Activated B cell treated with CpG ODN at 0.5 μM for 24 hours (primary cell): ENCODE measurements around the gene ONECUT1. TPM values are rescaled to one million over a fixed set of nuclear protein-coding genes. Genes with fewer than 3 reads are reported as not detected.

ENCODE experiments used
- ATAC-seq: fragments of 200-7000 bp; cut with Tn5 transposase; one replicate; pipeline ENCODE4 v1.10.0; 2021; ENCODE audit warnings: low read depth, mild to moderate bottlenecking, moderate library complexity
- CTCF ChIA-PET: fragments of 350-600 bp; sonication (Branson Sonifier 250); formaldehyde crosslinking; loops from one replicate; lab custom pipeline; 2021; ENCODE audit warnings: antibody characterized with exemption; lab: Charles Lee
- POLR2A ChIA-PET: fragments of 350-600 bp; sonication (Branson Sonifier 250); formaldehyde crosslinking; loops from one replicate; lab custom pipeline; 2021; ENCODE audit warnings: antibody characterized with exemption; lab: Charles Lee
- DNase-seq: peaks from one replicate; pipeline ENCODE4 v3.0.0; 2022
- H3K27ac Mint-ChIP-seq: one replicate; pipeline ENCODE4 v1.8.0; 2020; ENCODE audit warnings: mixed read lengths
- H3K27me3 Mint-ChIP-seq: one replicate; pipeline ENCODE4 v1.8.0; 2021; ENCODE audit warnings: mixed read lengths
- H3K36me3 Mint-ChIP-seq: one replicate; pipeline ENCODE4 v1.8.0; 2021; ENCODE audit warnings: low read depth, mixed read lengths
- H3K4me1 Mint-ChIP-seq: one replicate; pipeline ENCODE4 v1.8.0; 2021; ENCODE audit warnings: mixed read lengths
- H3K4me3 Mint-ChIP-seq: one replicate; pipeline ENCODE4 v1.8.0; 2020; ENCODE audit warnings: mild to moderate bottlenecking, mixed read lengths
- H3K9me3 Mint-ChIP-seq: one replicate; pipeline ENCODE4 v1.8.0; 2020; ENCODE audit warnings: mixed read lengths
- intact Hi-C: fragments of 100-400 bp; cut with micrococcal nuclease; formaldehyde crosslinking; loops from one replicate; pipeline ENCODE4 v1.15.1; 2024
- total RNA-seq: library from RNA; stranded (reverse); gene quantifications from 2 replicates; pipeline ENCODE4 v1.2.3, GENCODE V29; 2022
- TF ChIP-seq, protein P1 (sequence below): fragments of 200-600 bp; IDR thresholded peaks from one replicate; pipeline ENCODE4 v1.8.0; 2022; ENCODE audit warnings: antibody characterized with exemption, mild to moderate bottlenecking

The ONECUT1 gene
- total RNA-seq, 1 donor from 2014 or later = 0.44 TPM

DNA sequence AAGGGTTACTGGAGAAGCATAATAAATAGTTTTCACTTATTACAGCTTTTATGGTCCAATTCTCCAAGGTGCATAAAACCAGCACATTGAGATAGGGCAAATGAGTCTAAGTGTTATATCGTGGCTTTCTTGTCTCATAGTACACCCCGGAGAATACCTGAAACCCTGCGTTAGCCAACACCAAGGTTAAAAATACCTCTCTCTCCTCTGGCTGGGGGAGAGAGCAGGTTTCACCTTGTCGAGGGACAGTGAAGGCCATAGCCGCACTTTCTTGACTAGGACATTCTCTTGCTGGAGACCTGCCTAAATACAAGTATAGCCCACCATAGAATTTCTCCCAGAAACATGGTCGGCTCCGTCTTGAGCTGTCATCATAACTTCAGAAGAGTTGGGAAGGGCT lies 59.5 kb downstream of the ONECUT1 start:
- H3K4me1 Mint-ChIP-seq = peaks cover 42% of the 10 kb centered on the region
- ATAC-seq (no peak), DNase-seq (no peak)
- H3K27me3 Mint-ChIP-seq = no peaks in the 10 kb centered on the region
- CTCF ChIA-PET = interaction anchor here (0.8 to 2.3 kb wide), 11 partner anchors 48 to 476 kb away, joined by 3 to 8 read pairs (median 4); partner anchors contain the start of gene MYO5A
- POLR2A ChIA-PET = interaction anchor here (0.5 to 3.1 kb wide), 7 partner anchors 49 to 494 kb away, joined by 3 to 18 read pairs (median 5); partner anchors contain the start of gene ATOSA
- H3K27ac Mint-ChIP-seq = peak overlapping the region; percentile 89
- TF ChIP-seq, protein P1, sequence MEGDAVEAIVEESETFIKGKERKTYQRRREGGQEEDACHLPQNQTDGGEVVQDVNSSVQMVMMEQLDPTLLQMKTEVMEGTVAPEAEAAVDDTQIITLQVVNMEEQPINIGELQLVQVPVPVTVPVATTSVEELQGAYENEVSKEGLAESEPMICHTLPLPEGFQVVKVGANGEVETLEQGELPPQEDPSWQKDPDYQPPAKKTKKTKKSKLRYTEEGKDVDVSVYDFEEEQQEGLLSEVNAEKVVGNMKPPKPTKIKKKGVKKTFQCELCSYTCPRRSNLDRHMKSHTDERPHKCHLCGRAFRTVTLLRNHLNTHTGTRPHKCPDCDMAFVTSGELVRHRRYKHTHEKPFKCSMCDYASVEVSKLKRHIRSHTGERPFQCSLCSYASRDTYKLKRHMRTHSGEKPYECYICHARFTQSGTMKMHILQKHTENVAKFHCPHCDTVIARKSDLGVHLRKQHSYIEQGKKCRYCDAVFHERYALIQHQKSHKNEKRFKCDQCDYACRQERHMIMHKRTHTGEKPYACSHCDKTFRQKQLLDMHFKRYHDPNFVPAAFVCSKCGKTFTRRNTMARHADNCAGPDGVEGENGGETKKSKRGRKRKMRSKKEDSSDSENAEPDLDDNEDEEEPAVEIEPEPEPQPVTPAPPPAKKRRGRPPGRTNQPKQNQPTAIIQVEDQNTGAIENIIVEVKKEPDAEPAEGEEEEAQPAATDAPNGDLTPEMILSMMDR = no peak
- no peaks in the 10 kb centered on the region for H3K36me3 Mint-ChIP-seq
- no peak overlapping the region for H3K4me3 Mint-ChIP-seq
- intact Hi-C loops = loop anchor here (1.0 to 5.0 kb wide), 5 partner anchors 20 to 163 kb away; partner anchors contain the start of gene ARPP19
- no peaks in the 10 kb centered on the region for H3K9me3 Mint-ChIP-seq

GRCh38 chr15:52730173-52730572 lies 60.0 kb downstream of the ONECUT1 start:
- POLR2A ChIA-PET = interaction anchor here (0.5 to 3.1 kb wide), 7 partner anchors 48 to 494 kb away, joined by 3 to 18 read pairs (median 5); partner anchors contain the start of gene ATOSA
- DNase-seq (no peak), ATAC-seq (peak; percentile 91)
- no peaks in the 10 kb centered on the region for H3K9me3 Mint-ChIP-seq
- CTCF ChIA-PET = interaction anchor here (0.8 to 2.3 kb wide), 13 partner anchors 21 to 476 kb away, joined by 3 to 8 read pairs (median 4); partner anchors contain the start of gene MYO5A
- intact Hi-C loops = loop anchor here (1.0 to 5.0 kb wide), 5 partner anchors 19 to 163 kb away; partner anchors contain the start of gene ARPP19
- H3K27me3 Mint-ChIP-seq = no peaks in the 10 kb centered on the region
- H3K36me3 Mint-ChIP-seq = no peaks in the 10 kb centered on the region
- peaks cover 40% of the 10 kb centered on the region for H3K4me1 Mint-ChIP-seq
- TF ChIP-seq, protein P1 = no peak
- H3K27ac Mint-ChIP-seq = peak overlapping the region; percentile 89
- peak overlapping the region; percentile 39 for H3K4me3 Mint-ChIP-seq

DNA sequence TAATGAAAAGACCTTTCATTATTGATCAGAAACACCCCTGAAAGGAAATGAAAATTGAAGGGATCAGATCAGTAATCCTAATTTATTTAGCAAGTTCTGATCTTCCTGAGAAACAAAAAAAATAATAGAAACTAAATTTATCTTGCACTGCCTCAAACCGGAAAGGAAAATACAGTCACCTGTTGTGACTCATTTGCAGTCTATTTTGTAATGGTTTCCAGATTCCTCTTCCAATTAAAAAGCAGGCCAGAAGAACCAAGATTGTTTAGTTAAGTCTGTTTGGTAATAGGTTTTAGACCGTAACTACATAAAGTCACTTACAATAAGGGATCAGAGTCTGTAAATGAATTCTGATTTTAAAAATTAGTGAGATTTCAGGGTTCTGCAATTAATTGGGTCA lies 61.2 kb downstream of the ONECUT1 start:
- Mint-ChIP-seq H3K36me3 (no peaks in the 10 kb centered on the region), H3K4me3 (no peak overlapping the region), H3K9me3 (no peaks in the 10 kb centered on the region), H3K4me1 (peaks cover 40% of the 10 kb centered on the region), H3K27me3 (no peaks in the 10 kb centered on the region), H3K27ac (no peak overlapping the region)
- ATAC-seq = no peak
- ChIA-PET CTCF (interaction anchor here (0.8 to 1.6 kb wide), 2 partner anchors 51 to 475 kb away, joined by 3 read pairs; no protein-coding TSS in a partner anchor), POLR2A (interaction anchor here (0.5 to 3.1 kb wide), 5 partner anchors 9 to 270 kb away, joined by 3 to 18 read pairs (median 8); partner anchors contain the start of gene ATOSA)
- TF ChIP-seq, protein P1 = no peak
- intact Hi-C loops = no loop called here
- DNase-seq = no peak

GRCh38 chr15:52727815-52728214 lies 62.3 kb downstream of the ONECUT1 start:
- ATAC-seq = no peak
- peak overlapping the region; percentile 30 for H3K27ac Mint-ChIP-seq
- POLR2A ChIA-PET = interaction anchor here (0.7 to 0.9 kb wide), 2 partner anchors 73 to 149 kb away, joined by 3 to 8 read pairs; no protein-coding TSS in a partner anchor
- H3K9me3 Mint-ChIP-seq = no peaks in the 10 kb centered on the region
- TF ChIP-seq, protein P1 = no peak
- H3K4me1 Mint-ChIP-seq = peaks cover 30% of the 10 kb centered on the region
- DNase-seq = no peak
- H3K27me3 Mint-ChIP-seq = no peaks in the 10 kb centered on the region
- CTCF ChIA-PET = interaction anchor here (0.9 kb wide), 1 partner anchor 51 kb away, joined by 3 read pairs; no protein-coding TSS in a partner anchor
- intact Hi-C loops = no loop called here
- H3K4me3 Mint-ChIP-seq = no peak overlapping the region
- no peaks in the 10 kb centered on the region for H3K36me3 Mint-ChIP-seq

DNA sequence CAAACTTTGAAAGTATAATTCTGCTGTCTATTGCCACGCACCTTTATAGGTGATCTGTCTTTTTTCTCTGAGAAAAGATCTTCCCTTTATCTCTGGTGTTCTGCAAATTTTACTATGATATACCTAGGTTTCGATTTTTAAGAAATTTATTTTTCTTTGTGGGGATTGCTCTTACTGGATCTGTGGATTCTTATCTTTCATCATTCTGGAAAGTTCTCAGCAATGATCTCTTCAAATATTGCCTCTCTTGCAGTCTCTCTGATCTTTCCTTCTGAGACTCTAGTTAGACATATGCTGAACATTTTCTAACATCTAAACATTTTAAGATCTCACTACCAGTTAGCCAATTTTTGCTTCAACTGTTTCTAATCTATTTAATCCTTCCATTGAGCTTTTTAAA lies 63.9 kb downstream of the ONECUT1 start:
- no peak for ATAC-seq
- CTCF ChIA-PET = interaction anchor here (1.0 kb wide), 1 partner anchor 9 kb away, joined by 3 read pairs; no protein-coding TSS in a partner anchor
- intact Hi-C loops = no loop called here
- Mint-ChIP-seq H3K4me3 (no peak overlapping the region), H3K9me3 (no peaks in the 10 kb centered on the region), H3K36me3 (no peaks in the 10 kb centered on the region), H3K4me1 (peaks cover 26% of the 10 kb centered on the region), H3K27ac (no peak overlapping the region), H3K27me3 (no peaks in the 10 kb centered on the region)
- TF ChIP-seq, protein P1 = no peak
- POLR2A ChIA-PET = interaction anchor here (1.2 kb wide), 1 partner anchor 48 kb away, joined by 3 read pairs; no protein-coding TSS in a partner anchor
- no peak for DNase-seq
